Measurements from ENCODE around the gene UFL1. TPM values are rescaled to one million over a fixed set of nuclear protein-coding genes. Genes with fewer than 3 reads are reported as not detected.

Gene UFL1
- total RNA-seq, 1 donor from 2014 or later, result 45.5 TPM

GRCh38 chr6:96575359-96575758, 53.8 kb downstream of the UFL1 start:
- no peak for DNase-seq

GRCh38 chr6:96576221-96576620, 54.6 kb downstream of the UFL1 start:
- DNase-seq, result no peak

GRCh38 chr6:96582021-96582420, 60.4 kb downstream of the UFL1 start:
- DNase-seq, result no peak

GRCh38 chr6:96582436-96582835, 60.8 kb downstream of the UFL1 start:
- DNase-seq, result no peak

GRCh38 chr6:96604420-96604819, 82.8 kb downstream of the UFL1 start:
- no peak for DNase-seq

Other genes starting within 250 kb of the UFL1 start
- gene FHL5, start 41.3 kb downstream of the UFL1 start, total RNA-seq, result 1.8 TPM